Stimulated activated effector memory CD8-positive, alpha-beta T cell treated with anti-CD3 and anti-CD28 coated beads, Interleukin-12 subunit alpha, Interleukin-12 subunit beta, amount 100 ng/mL, for 72 hours (primary cell): ENCODE data around the gene TOR3A.

ENCODE experiments used
- ATAC-seq: fragments of 150-1000 bp; cut with Tn5 transposase; 2 replicates; pipeline ENCODE4 v1.10.0; 2021
- DNase-seq, 2 donors: peaks; one replicate each; pipeline ENCODE4 v3.0.0; 2021 to 2022; ENCODE audit warnings: low spot score in 2 of 2
- H3K27ac Mint-ChIP-seq: one replicate; pipeline ENCODE4 v1.8.0; 2022; ENCODE audit warnings: mild to moderate bottlenecking, mixed read lengths
- H3K36me3 Mint-ChIP-seq: one replicate; pipeline ENCODE4 v1.8.0; 2022; ENCODE audit warnings: mild to moderate bottlenecking, mixed read lengths
- H3K4me1 Mint-ChIP-seq: one replicate; pipeline ENCODE4 v1.8.0; 2022; ENCODE audit warnings: mixed read lengths
- H3K4me3 Mint-ChIP-seq: one replicate; pipeline ENCODE4 v1.8.0; 2022; ENCODE audit warnings: mild to moderate bottlenecking, mixed read lengths
- H3K9me3 Mint-ChIP-seq: one replicate; pipeline ENCODE4 v1.8.0; 2022; ENCODE audit warnings: mixed read lengths

Gene TOR3A

GRCh38 chr1:179090923-179091322 is 9.1 kb downstream of the TOR3A start:
- Mint-ChIP-seq H3K36me3 (peaks cover 69% of the 10 kb centered on the region), H3K9me3 (no peaks in the 10 kb centered on the region), H3K4me3 (no peak overlapping the region), H3K27ac (peak overlapping the region; percentile 41), H3K4me1 (peaks cover 10% of the 10 kb centered on the region)
- DNase-seq (no peak), ATAC-seq (no peak)

GRCh38 chr1:179091691-179092165 is 9.9 kb downstream of the TOR3A start:
- peaks cover 68% of the 10 kb centered on the region for H3K36me3 Mint-ChIP-seq
- no peak for DNase-seq
- ATAC-seq = no peak

GRCh38 chr1:179092896-179093461 is 11.1 kb downstream of the TOR3A start:
- no peak for ATAC-seq
- Mint-ChIP-seq H3K4me3 (no peak overlapping the region), H3K36me3 (peaks cover 73% of the 10 kb centered on the region), H3K4me1 (peaks cover 10% of the 10 kb centered on the region), H3K27ac (peak overlapping the region; percentile 41), H3K9me3 (no peaks in the 10 kb centered on the region)
- no peak for DNase-seq

More at GRCh38 chr1:179091691-179092165, 9.9 kb downstream of the TOR3A start:
- Mint-ChIP-seq H3K27ac (peak overlapping the region; percentile 41), H3K9me3 (no peaks in the 10 kb centered on the region), H3K4me1 (peaks cover 10% of the 10 kb centered on the region), H3K4me3 (no peak overlapping the region)

GRCh38 chr1:179094818-179095217 is 12.9 kb downstream of the TOR3A start:
- DNase-seq (no peak), ATAC-seq (no peak)
- Mint-ChIP-seq H3K36me3 (peaks cover 68% of the 10 kb centered on the region), H3K9me3 (no peaks in the 10 kb centered on the region), H3K4me3 (no peak overlapping the region), H3K27ac (peak overlapping the region; percentile 9), H3K4me1 (peaks cover 5% of the 10 kb centered on the region)

- H3K27ac Mint-ChIP-seq = peak overlapping the region; percentile 57
- peaks cover 5% of the 10 kb centered on the region for H3K4me1 Mint-ChIP-seq
- peaks cover 64% of the 10 kb centered on the region for H3K36me3 Mint-ChIP-seq
- no peak for ATAC-seq
- DNase-seq = no peak
- H3K4me3 Mint-ChIP-seq = no peak overlapping the region
- no peaks in the 10 kb centered on the region for H3K9me3 Mint-ChIP-seq
These were observed 13.5 kb downstream of the TOR3A start for GRCh38 chr1:179095377-179095776.

GRCh38 chr1:179095924-179096323 is 14.1 kb downstream of the TOR3A start:
- Mint-ChIP-seq H3K4me1 (peaks cover 5% of the 10 kb centered on the region), H3K36me3 (peaks cover 60% of the 10 kb centered on the region)

GRCh38 chr1:179099891-179100290 is 18.0 kb downstream of the TOR3A start:
- ATAC-seq (no peak), DNase-seq (no peak)
- H3K4me1 Mint-ChIP-seq = no peaks in the 10 kb centered on the region
- H3K4me3 Mint-ChIP-seq = no peak overlapping the region
- H3K36me3 Mint-ChIP-seq = peaks cover 34% of the 10 kb centered on the region
- no peaks in the 10 kb centered on the region for H3K9me3 Mint-ChIP-seq
- H3K27ac Mint-ChIP-seq = no peak overlapping the region

More at GRCh38 chr1:179095924-179096323, 14.1 kb downstream of the TOR3A start:
- Mint-ChIP-seq H3K27ac (peak overlapping the region; percentile 57), H3K9me3 (no peaks in the 10 kb centered on the region), H3K4me3 (no peak overlapping the region)
- ATAC-seq = no peak
- DNase-seq = no peak

- ATAC-seq (no peak), DNase-seq (no peak)
- H3K4me3 Mint-ChIP-seq = no peak overlapping the region
- H3K36me3 Mint-ChIP-seq = peaks cover 20% of the 10 kb centered on the region
- H3K27ac Mint-ChIP-seq = no peak overlapping the region
- H3K9me3 Mint-ChIP-seq = no peaks in the 10 kb centered on the region
- no peaks in the 10 kb centered on the region for H3K4me1 Mint-ChIP-seq
These were observed 19.7 kb downstream of the TOR3A start for GRCh38 chr1:179101566-179101965.

- Mint-ChIP-seq H3K4me3 (no peak overlapping the region), H3K4me1 (no peaks in the 10 kb centered on the region), H3K27ac (no peak overlapping the region), H3K36me3 (peaks cover 11% of the 10 kb centered on the region), H3K9me3 (no peaks in the 10 kb centered on the region)
- DNase-seq (no peak), ATAC-seq (no peak)
These were observed 22.1 kb downstream of the TOR3A start for GRCh38 chr1:179103999-179104398.

GRCh38 chr1:179104611-179105250 is 22.9 kb downstream of the TOR3A start:
- H3K4me3 Mint-ChIP-seq = no peak overlapping the region
- no peaks in the 10 kb centered on the region for H3K4me1 Mint-ChIP-seq
- H3K36me3 Mint-ChIP-seq = peaks cover 17% of the 10 kb centered on the region
- no peak for ATAC-seq
- DNase-seq = no peak
- H3K9me3 Mint-ChIP-seq = no peaks in the 10 kb centered on the region
- H3K27ac Mint-ChIP-seq = no peak overlapping the region

- DNase-seq = no peak
- Mint-ChIP-seq H3K4me1 (no peaks in the 10 kb centered on the region), H3K27ac (no peak overlapping the region), H3K36me3 (peaks cover 24% of the 10 kb centered on the region), H3K9me3 (no peaks in the 10 kb centered on the region), H3K4me3 (no peak overlapping the region)
- no peak for ATAC-seq
These were observed 23.5 kb downstream of the TOR3A start for GRCh38 chr1:179105393-179105792.

- Mint-ChIP-seq H3K4me1 (no peaks in the 10 kb centered on the region), H3K27ac (peak overlapping the region; percentile 76), H3K4me3 (no peak overlapping the region), H3K36me3 (peaks cover 35% of the 10 kb centered on the region), H3K9me3 (no peaks in the 10 kb centered on the region)
- ATAC-seq = no peak
- DNase-seq = no peak
These were observed 26.1 kb downstream of the TOR3A start for GRCh38 chr1:179107706-179108629.

GRCh38 chr1:179108644-179109043 is 26.8 kb downstream of the TOR3A start:
- Mint-ChIP-seq H3K9me3 (no peaks in the 10 kb centered on the region), H3K27ac (peak overlapping the region; percentile 76), H3K4me1 (no peaks in the 10 kb centered on the region), H3K36me3 (peaks cover 42% of the 10 kb centered on the region), H3K4me3 (no peak overlapping the region)
- no peak for DNase-seq
- ATAC-seq = no peak

GRCh38 chr1:179115181-179115580 is 33.3 kb downstream of the TOR3A start:
- Mint-ChIP-seq H3K27ac (no peak overlapping the region), H3K4me3 (no peak overlapping the region), H3K9me3 (no peaks in the 10 kb centered on the region), H3K36me3 (peaks cover 53% of the 10 kb centered on the region), H3K4me1 (no peaks in the 10 kb centered on the region)
- DNase-seq = no peak
- ATAC-seq = no peak

GRCh38 chr1:179119513-179119912 is 37.6 kb downstream of the TOR3A start:
- Mint-ChIP-seq H3K27ac (no peak overlapping the region), H3K4me1 (no peaks in the 10 kb centered on the region), H3K9me3 (no peaks in the 10 kb centered on the region), H3K36me3 (peaks cover 40% of the 10 kb centered on the region), H3K4me3 (no peak overlapping the region)
- DNase-seq = no peak
- ATAC-seq = no peak
